Peyer's patch (tissue), 4 donors: ENCODE data around the gene CARHSP1.

Experiments used
- POLR2A ChIP-seq, 2 donors: fragments of 450-650 bp; IDR thresholded peaks; one replicate each; pipeline ENCODE4 v1.5.1; 2017; ENCODE audit warnings: antibody characterized with exemption in 2 of 2, mild to moderate bottlenecking in 2 of 2, moderate library complexity in 2 of 2
- TF ChIP-seq, protein P1 (sequence below), 6 experiments: fragments of 450-650 bp in 4 of 6; fragments of 200-600 bp in 2 of 6; sonication (generic) in 1 of 6; IDR thresholded peaks; one replicate each; pipeline ENCODE4 v1.5.1; 2017 to 2019; ENCODE audit warnings: antibody characterized with exemption in 6 of 6, mild to moderate bottlenecking in 3 of 6, moderate library complexity in 1 of 6

DNA sequence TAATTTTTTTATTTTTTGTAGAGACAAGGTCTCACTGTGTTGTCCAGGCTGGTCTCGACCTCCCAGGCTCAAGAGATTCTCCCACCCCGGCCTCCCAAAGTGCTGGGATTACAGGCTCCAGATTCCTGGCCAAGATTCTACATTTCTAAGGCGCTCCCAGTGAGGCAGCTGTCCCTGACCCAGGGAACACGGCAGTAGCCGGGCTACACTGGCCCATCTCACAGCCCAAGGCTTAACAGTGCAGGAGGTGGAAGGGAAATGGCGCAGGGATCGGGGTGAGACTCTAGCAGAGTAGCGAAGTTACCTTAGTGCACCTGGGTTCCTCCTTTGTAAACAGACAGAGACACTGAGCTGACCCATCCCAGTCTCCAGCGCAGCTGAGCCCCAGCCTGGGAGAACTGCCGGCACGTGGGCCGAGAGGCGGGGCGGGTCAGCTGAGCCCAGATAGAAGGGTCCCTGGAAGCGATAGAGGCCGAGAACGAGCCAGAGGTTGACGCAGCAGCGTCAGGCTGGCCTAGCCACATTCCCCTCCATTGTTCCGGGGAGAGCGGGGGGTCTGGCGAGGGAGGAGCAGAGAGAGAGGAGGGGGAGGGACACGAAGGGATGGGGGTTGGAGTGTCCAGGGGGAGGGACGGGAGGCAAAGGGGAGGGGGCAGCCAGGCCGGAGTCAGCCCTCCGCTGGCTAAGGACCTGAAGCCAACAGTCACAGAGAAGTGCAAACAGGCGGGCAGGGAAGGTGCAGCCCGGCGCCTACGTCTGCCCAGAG lies 2.5 kb downstream of the CARHSP1 start:
- TF ChIP-seq POLR2A (IDR thresholded peaks at IDR 0.05) = peak in 1 of 2 donors; percentile 10
- TF ChIP-seq, protein P1, sequence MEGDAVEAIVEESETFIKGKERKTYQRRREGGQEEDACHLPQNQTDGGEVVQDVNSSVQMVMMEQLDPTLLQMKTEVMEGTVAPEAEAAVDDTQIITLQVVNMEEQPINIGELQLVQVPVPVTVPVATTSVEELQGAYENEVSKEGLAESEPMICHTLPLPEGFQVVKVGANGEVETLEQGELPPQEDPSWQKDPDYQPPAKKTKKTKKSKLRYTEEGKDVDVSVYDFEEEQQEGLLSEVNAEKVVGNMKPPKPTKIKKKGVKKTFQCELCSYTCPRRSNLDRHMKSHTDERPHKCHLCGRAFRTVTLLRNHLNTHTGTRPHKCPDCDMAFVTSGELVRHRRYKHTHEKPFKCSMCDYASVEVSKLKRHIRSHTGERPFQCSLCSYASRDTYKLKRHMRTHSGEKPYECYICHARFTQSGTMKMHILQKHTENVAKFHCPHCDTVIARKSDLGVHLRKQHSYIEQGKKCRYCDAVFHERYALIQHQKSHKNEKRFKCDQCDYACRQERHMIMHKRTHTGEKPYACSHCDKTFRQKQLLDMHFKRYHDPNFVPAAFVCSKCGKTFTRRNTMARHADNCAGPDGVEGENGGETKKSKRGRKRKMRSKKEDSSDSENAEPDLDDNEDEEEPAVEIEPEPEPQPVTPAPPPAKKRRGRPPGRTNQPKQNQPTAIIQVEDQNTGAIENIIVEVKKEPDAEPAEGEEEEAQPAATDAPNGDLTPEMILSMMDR (IDR thresholded peaks at IDR 0.05) = no peak
